Lower lobe of right lung (tissue), 2 donors: ENCODE measurements around the gene CDC37L1. TPM values are rescaled to one million over a fixed set of nuclear protein-coding genes. Genes with fewer than 3 reads are reported as not detected.

Source experiments
- ATAC-seq, 2 donors: fragments of 200-7000 bp; cut with Tn5 transposase; one replicate each; pipeline ENCODE4 v1.9.1; 2020 to 2022; ENCODE audit warnings: mild to moderate bottlenecking in 2 of 2, moderate library complexity in 2 of 2
- DNase-seq: peaks from one replicate; pipeline ENCODE4 v3.0.0-alpha.2; 2020
- H3K27ac ChIP-seq: fragments of 200-600 bp; one replicate; pipeline ENCODE4 v1.8.0; 2022
- H3K27me3 ChIP-seq: fragments of 200-600 bp; one replicate; pipeline ENCODE4 v1.8.0; 2022; ENCODE audit warnings: low read depth
- H3K36me3 ChIP-seq: fragments of 200-600 bp; one replicate; pipeline ENCODE4 v1.8.0; 2022; ENCODE audit warnings: mild to moderate bottlenecking
- H3K4me1 ChIP-seq: fragments of 200-600 bp; one replicate; pipeline ENCODE4 v1.8.0; 2022
- H3K4me3 ChIP-seq: fragments of 200-600 bp; one replicate; pipeline ENCODE4 v1.8.0; 2022; ENCODE audit warnings: mild to moderate bottlenecking
- H3K9me3 ChIP-seq: fragments of 200-600 bp; one replicate; pipeline ENCODE4 v1.8.0; 2022
- CTCF ChIP-seq: fragments of 200-600 bp; IDR thresholded peaks from one replicate; pipeline ENCODE4 v1.8.0; 2022; ENCODE audit warnings: antibody characterized with exemption, mild to moderate bottlenecking
- intact Hi-C: fragments of 100-400 bp; cut with DNase I; formaldehyde crosslinking; loops from one replicate; pipeline ENCODE4 v1.11.0; 2022
- total RNA-seq: library from RNA; stranded (reverse); fragmentation: NEBNext Ultra II Directional; extraction: Animal tissue kit (Norgen Biotek cat#: 25700); gene quantifications from one replicate; pipeline ENCODE4 v1.2.1, GENCODE V29; 2021
- donor health status: DM: no; HTN: yes; CAD: no; lungs with severe emphysema.

CDC37L1 gene
- total RNA-seq, 1 donor from 2014 or later = 14.3 TPM

DNA sequence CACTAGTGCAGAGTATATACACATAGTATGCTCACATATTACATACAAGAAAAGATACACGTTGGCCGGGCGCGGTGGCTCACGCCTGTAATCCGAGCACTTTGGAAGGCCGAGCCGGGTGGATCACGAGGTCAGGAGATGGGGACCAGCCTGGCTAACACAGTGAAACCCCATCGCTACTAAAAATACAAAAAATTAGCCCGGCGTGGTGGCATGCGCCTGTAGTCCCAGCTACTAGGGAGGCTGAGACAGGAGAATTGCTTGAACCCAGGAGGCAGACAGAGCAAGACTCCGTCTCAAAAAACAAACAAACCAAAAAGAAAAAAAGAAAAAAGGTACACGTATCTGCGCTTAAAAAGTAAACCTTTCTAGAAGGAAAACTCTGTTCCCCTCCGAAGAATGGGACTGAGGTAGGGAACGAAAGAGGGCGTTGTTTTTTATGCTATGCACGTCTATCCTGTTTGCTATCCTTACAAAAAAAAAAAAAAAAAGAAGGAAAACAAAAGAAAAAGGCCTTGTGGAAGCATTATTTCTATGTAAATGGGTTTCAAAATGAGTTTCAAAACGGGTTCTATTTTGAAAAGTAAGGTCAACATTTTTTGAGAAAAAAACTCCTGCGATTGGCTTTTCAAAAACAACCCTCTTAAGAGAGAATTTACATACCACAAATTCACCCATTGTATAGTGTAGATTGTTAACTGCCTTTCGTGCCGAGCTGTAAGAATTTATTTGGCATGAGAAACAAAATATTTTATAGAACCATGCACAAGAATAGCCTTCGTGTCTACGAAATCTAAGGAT lies 60.4 kb downstream of the CDC37L1 start:
- Histone ChIP-seq H3K27ac (peak overlapping the region; percentile 94), H3K27me3 (no peaks in the 10 kb centered on the region), H3K4me3 (peak overlapping the region; percentile 98), H3K9me3 (no peaks in the 10 kb centered on the region), H3K36me3 (no peaks in the 10 kb centered on the region), H3K4me1 (peaks cover 19% of the 10 kb centered on the region)
- ATAC-seq = no peak
- no peak for DNase-seq
- intact Hi-C loops = loop anchor here (10.0 kb wide), 1 partner anchor 65 kb away; the partner anchor contains the start of gene CDC37L1
- TF ChIP-seq CTCF = no peak

DNA sequence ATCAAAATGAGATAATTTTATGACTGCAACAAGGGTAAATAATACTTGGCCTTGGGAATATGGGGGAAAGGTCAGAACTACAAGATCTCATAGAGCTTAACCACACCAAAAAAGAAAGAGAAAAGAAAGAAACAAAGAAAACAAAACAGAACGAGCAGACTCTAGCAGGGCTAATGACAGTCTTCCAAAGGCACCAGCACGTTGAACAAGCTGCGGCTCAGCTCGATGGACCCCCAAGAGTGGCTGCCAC lies 60.9 kb downstream of the CDC37L1 start:
- no peak for TF ChIP-seq CTCF
- no peak for ATAC-seq
- no peak for DNase-seq
- intact Hi-C loops = no loop called here
- H3K9me3 ChIP-seq = no peaks in the 10 kb centered on the region
- H3K4me3 ChIP-seq = peak overlapping the region; percentile 98
- no peaks in the 10 kb centered on the region for H3K36me3 ChIP-seq
- H3K27me3 ChIP-seq = no peaks in the 10 kb centered on the region
- peak overlapping the region; percentile 94 for H3K27ac ChIP-seq
- peaks cover 19% of the 10 kb centered on the region for H3K4me1 ChIP-seq

DNA sequence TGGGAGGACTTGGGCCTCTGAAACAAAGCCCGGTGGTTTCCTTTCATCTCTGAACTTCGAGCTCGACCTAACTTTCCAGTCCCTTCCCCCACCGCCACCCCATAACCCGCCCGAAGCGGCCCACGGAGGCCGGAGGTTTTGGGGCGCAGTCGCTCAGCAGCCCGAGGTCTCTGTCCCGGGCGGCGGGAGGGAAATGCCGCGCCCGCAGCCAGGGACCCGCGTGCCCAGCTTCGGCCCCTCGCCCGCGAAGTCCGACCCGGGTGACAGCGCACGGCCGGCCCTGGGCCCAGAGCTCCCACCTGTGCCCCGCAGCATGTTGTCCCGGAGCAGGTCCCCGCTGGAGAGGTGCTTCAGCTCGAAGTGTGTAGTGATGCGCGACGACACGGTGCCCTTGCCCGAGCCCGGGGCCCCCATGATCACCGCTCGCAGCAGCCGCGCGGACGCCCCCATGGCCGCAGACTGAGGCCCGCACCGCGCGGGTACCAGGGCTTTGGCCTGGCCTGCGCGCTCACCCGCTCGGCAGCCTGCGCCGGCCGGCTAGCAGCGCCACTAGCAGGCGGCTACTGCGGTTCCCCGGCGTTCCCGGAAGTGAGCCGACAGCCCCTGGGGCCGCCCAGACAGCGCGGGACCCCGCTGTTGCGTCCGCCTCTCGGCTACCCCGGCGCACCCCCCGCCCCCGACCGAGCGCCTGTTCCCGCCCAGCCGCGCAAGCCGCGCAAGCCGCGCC lies 61.4 kb downstream of the CDC37L1 start, which contains the start of gene AK3:
TSS of gene AK3 (minus strand) at position 565 of the 727 bp plus-strand sequence. CDS start at position 450, 115 bp downstream.
- H3K4me3 ChIP-seq = peak within 1 kb of the TSS; percentile 98

DNA sequence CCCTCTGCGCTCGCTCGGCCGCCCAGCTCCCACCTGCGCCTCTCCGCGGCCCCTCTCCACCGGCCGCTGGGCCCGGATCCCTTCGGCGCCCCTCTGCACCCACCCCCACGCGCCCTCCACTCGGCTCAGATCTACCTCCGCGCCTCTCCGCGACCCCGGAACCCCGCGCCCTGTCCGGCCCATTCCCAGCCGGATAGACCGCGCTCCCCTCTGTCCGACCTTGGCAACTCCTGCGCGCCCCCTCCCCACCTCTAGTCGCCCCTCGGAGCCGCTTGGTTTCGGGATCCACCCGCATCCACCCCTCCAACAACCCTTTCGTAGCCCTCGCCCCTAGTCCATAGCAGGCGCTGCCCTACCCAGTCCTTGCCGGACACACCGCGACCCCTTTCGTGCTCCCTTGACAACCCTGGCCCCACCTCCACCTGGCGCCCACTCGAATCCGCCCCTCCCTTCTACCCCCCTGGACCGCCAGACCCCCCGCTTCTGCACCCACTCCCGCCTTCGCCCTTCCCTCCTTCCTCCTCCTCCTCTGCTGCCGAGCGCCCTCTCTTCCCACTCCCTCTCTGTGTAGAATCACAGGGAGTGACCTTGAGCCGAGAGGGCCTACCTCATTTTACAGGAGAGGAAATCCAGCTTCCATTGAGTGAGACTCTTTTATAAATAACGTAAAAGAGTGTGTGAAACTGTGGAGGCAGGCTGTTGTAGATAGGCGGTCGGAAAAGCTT lies 62.2 kb downstream of the CDC37L1 start:
- ATAC-seq (peak; percentile 47 to 70), DNase-seq (no peak)
- no peaks in the 10 kb centered on the region for H3K27me3 ChIP-seq
- no peaks in the 10 kb centered on the region for H3K9me3 ChIP-seq
- peak overlapping the region; percentile 94 for H3K27ac ChIP-seq
- peak overlapping the region; percentile 98 for H3K4me3 ChIP-seq
- intact Hi-C loops = no loop called here
- H3K4me1 ChIP-seq = peaks cover 19% of the 10 kb centered on the region
- H3K36me3 ChIP-seq = no peaks in the 10 kb centered on the region
- peak; percentile 5 for TF ChIP-seq CTCF

More for the DNA sequence above, 61.4 kb downstream of the CDC37L1 start, which contains the start of gene AK3:
- DNase-seq (peak; percentile 93), ATAC-seq (peak; percentile 96 to 97)
- no peaks in the 10 kb centered on the region for H3K36me3 ChIP-seq
- intact Hi-C loops = no loop called here
- peaks cover 19% of the 10 kb centered on the region for H3K4me1 ChIP-seq
- H3K9me3 ChIP-seq = no peaks in the 10 kb centered on the region
- TF ChIP-seq CTCF = peak; percentile 44
- H3K27me3 ChIP-seq = no peaks in the 10 kb centered on the region
- peak within 1 kb of the TSS; percentile 94 for H3K27ac ChIP-seq

GRCh38 chr9:4742246-4742645 lies 62.9 kb downstream of the CDC37L1 start:
- DNase-seq (no peak), ATAC-seq (no peak)
- Histone ChIP-seq H3K36me3 (no peaks in the 10 kb centered on the region), H3K4me3 (peak overlapping the region; percentile 98), H3K9me3 (no peaks in the 10 kb centered on the region), H3K27me3 (no peaks in the 10 kb centered on the region), H3K27ac (peak overlapping the region; percentile 94), H3K4me1 (peaks cover 19% of the 10 kb centered on the region)
- no peak for TF ChIP-seq CTCF
- intact Hi-C loops = no loop called here
